ENCODE measurements around the gene TNFAIP8L1. TPM values are rescaled to one million over a fixed set of nuclear protein-coding genes. Genes with fewer than 3 reads are reported as not detected.

Gene TNFAIP8L1
- total RNA-seq, 1 donor from 2014 or later = 5.9 TPM

DNA sequence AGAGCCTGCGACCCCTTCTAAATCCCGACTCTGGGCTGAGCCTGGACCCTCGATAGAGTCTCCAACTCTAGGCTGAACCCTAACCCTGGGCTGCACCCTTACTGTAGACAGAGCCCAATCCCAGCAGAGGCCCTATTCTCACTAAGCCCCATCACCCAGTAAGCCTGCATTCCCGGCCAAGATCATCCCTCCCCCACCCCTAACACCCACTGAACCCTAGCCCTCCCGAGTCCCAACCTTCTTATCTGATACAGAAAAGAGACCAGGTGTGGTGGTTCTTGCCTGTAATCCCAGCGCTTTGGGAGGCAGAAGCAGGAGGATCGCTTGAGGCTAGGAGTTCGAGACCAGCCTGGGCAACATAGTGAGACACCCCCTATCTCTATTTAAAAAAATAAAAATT is 2.6 kb upstream of the TNFAIP8L1 start:
- Mint-ChIP-seq H3K27me3 (ENCODE audit: unreplicated experiment) (no peaks in the 10 kb centered on the region), H3K27ac (ENCODE audit: unreplicated experiment) (no peak overlapping the region), H3K4me1 (ENCODE audit: unreplicated experiment) (peaks cover 31% of the 10 kb centered on the region), H3K9me3 (ENCODE audit: unreplicated experiment) (no peaks in the 10 kb centered on the region), H3K4me3 (ENCODE audit: unreplicated experiment) (no peak overlapping the region), H3K36me3 (ENCODE audit: unreplicated experiment) (no peaks in the 10 kb centered on the region)
- TF ChIP-seq, protein P1, sequence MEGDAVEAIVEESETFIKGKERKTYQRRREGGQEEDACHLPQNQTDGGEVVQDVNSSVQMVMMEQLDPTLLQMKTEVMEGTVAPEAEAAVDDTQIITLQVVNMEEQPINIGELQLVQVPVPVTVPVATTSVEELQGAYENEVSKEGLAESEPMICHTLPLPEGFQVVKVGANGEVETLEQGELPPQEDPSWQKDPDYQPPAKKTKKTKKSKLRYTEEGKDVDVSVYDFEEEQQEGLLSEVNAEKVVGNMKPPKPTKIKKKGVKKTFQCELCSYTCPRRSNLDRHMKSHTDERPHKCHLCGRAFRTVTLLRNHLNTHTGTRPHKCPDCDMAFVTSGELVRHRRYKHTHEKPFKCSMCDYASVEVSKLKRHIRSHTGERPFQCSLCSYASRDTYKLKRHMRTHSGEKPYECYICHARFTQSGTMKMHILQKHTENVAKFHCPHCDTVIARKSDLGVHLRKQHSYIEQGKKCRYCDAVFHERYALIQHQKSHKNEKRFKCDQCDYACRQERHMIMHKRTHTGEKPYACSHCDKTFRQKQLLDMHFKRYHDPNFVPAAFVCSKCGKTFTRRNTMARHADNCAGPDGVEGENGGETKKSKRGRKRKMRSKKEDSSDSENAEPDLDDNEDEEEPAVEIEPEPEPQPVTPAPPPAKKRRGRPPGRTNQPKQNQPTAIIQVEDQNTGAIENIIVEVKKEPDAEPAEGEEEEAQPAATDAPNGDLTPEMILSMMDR (IDR thresholded peaks at IDR 0.05) = no peak
- DNase-seq (ENCODE audit: extremely low spot score, unreplicated experiment) = no peak

DNA sequence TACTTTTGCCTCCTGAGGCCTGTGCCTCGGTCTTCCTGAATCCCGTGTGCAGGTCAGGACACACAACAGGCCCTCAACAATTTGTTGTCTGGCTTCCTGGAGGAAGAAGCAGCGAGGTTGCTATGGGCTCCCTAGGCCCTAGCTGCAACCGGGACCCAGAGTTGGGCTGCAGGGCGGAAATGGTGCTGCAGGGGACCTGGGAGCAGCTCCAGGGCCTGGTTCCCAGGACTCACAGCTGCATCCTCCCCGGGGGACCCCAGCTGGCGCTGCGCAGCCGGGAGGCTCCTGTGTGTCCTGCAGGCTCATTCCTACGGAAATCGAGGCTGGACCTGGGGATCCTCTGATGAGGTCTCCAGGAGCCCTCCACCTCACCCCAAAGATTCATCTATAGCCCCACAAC is 999 bp upstream of the TNFAIP8L1 start:
- TF ChIP-seq, protein P1 (IDR thresholded peaks at IDR 0.05) = no peak
- DNase-seq (ENCODE audit: extremely low spot score, unreplicated experiment) = no peak
- Mint-ChIP-seq H3K27me3 (ENCODE audit: unreplicated experiment) (no peaks in the 10 kb centered on the region), H3K27ac (ENCODE audit: unreplicated experiment) (no peak overlapping the region), H3K36me3 (ENCODE audit: unreplicated experiment) (no peaks in the 10 kb centered on the region), H3K4me1 (ENCODE audit: unreplicated experiment) (peaks cover 29% of the 10 kb centered on the region), H3K9me3 (ENCODE audit: unreplicated experiment) (no peaks in the 10 kb centered on the region), H3K4me3 (ENCODE audit: unreplicated experiment) (no peak overlapping the region)

DNA sequence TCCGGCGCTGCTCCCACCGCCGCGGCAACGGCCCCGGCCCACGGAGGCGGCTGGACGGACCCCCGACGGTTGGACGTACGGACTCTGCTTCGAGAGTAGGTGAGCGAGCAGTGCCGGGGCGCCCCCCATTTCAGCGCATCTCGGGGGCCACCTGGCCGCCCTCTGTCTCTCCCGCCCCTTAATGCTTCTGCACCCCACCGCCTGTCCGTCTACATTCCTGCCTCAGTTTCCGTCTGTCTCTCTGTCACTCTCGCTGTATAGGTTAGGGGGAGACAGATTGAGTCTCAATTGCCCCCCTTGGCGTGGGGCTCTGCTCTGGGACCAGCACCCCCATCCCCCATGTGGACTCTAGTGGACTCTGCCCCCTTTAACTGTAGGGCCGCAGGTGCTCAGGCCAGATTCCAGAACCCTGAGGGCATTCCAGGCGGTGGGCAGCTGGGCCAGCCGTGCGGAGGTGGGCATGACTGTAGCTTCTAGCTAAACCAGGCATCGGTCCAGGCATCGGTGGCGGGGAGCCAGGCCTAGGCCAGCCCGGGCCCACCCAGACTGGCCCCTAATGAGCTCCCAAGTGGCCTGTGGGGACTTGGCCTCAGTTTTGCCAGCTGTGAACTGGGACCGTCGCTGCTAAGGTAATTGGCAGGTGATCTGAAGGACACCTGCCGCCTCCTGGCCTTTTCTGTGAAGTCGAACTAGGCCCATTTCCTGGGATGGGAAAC is 373 bp downstream of the TNFAIP8L1 start:
- Mint-ChIP-seq H3K36me3 (ENCODE audit: unreplicated experiment) (no peaks in the 10 kb centered on the region), H3K4me3 (ENCODE audit: unreplicated experiment) (peak overlapping the region; percentile 89), H3K27ac (ENCODE audit: unreplicated experiment) (peak overlapping the region; percentile 41), H3K9me3 (ENCODE audit: unreplicated experiment) (no peaks in the 10 kb centered on the region), H3K4me1 (ENCODE audit: unreplicated experiment) (peaks cover 20% of the 10 kb centered on the region), H3K27me3 (ENCODE audit: unreplicated experiment) (no peaks in the 10 kb centered on the region)
- TF ChIP-seq, protein P1 (IDR thresholded peaks at IDR 0.05) = no peak
- DNase-seq (ENCODE audit: extremely low spot score, unreplicated experiment) = no peak

DNA sequence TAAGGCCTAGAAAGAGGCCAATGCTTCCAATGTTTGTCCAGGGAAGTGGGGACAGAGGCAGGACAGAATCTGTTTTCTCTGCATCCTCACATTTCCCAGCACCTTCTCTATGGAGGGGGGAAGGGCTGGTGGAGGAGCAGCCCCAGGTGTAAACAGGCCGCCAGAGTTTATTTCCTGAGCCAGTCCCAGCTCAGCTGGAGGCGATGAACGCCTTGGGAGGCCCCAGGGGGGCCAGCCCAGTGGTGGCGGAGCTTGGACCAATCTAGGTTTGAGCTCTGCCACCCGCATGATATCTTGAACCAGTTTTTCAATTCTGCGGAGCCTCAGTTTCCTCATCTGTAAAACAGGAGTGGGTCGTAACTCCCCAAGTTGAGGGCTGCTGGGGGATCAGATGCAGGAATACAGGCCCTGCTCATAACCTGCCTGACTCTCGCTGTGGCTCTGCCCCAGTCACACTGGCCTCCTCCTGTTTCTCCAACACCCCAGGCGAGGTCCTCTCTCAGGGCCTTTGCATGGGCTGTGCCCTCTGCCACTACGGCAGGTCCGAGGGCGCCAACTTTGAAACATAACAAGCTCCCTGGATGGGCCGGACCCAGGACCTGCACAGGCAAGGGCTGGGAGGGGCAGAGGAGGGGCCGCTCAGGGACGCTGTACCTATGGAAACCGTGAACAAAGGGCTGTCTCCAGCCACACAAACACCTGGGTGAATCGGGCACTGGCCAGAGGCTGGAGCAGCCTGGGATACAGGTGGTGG is 1.1 kb downstream of the TNFAIP8L1 start:
- H3K36me3 Mint-ChIP-seq (ENCODE audit: unreplicated experiment) = no peaks in the 10 kb centered on the region
- H3K4me3 Mint-ChIP-seq (ENCODE audit: unreplicated experiment) = peak overlapping the region; percentile 89
- no peak for DNase-seq (ENCODE audit: extremely low spot score, unreplicated experiment)
- H3K4me1 Mint-ChIP-seq (ENCODE audit: unreplicated experiment) = peaks cover 18% of the 10 kb centered on the region
- H3K9me3 Mint-ChIP-seq (ENCODE audit: unreplicated experiment) = no peaks in the 10 kb centered on the region
- no peaks in the 10 kb centered on the region for H3K27me3 Mint-ChIP-seq (ENCODE audit: unreplicated experiment)
- no peak overlapping the region for H3K27ac Mint-ChIP-seq (ENCODE audit: unreplicated experiment)
- TF ChIP-seq, protein P1 (IDR thresholded peaks at IDR 0.05) = no peak

DNA sequence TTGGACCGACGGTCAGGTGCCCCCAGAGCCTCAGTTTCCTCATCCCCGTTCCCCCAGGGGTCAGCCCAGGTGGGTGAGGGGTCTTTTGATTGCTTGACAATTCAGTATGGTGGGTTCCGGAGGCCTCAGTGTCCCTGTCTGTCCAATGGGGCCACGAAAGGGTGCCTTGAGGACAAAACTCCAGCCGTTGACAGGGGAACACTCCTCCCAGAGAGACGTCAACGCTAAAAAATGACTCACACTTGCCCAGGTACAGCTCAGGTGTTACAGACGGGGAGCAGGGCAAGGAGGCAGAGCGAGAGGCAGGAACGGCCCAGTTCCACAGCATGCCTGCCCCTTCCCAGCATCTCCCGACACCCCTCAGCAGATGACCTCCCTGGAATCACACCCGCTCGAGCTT is 1.8 kb downstream of the TNFAIP8L1 start:
- TF ChIP-seq, protein P1 (IDR thresholded peaks at IDR 0.05) = no peak
- H3K27me3 Mint-ChIP-seq (ENCODE audit: unreplicated experiment) = no peaks in the 10 kb centered on the region
- H3K9me3 Mint-ChIP-seq (ENCODE audit: unreplicated experiment) = no peaks in the 10 kb centered on the region
- H3K4me1 Mint-ChIP-seq (ENCODE audit: unreplicated experiment) = peaks cover 16% of the 10 kb centered on the region
- no peak overlapping the region for H3K27ac Mint-ChIP-seq (ENCODE audit: unreplicated experiment)
- peak overlapping the region; percentile 14 for H3K4me3 Mint-ChIP-seq (ENCODE audit: unreplicated experiment)
- no peaks in the 10 kb centered on the region for H3K36me3 Mint-ChIP-seq (ENCODE audit: unreplicated experiment)
- DNase-seq (ENCODE audit: extremely low spot score, unreplicated experiment) = no peak

Measured in osteocyte (in vitro differentiated cells).